CD14-positive monocyte (primary cell): ENCODE data around the gene NIPAL4. TPM values are rescaled to one million over a fixed set of nuclear protein-coding genes. Genes with fewer than 3 reads are reported as not detected.
"Not testable (repeated sequence)": the region's sequence is repeated elsewhere in the genome, so short reads cannot be mapped to it uniquely, and the experiment has no call there.

ENCODE experiments used
- DNase-seq, 3 donors: peaks; one replicate each; pipeline ENCODE4 v3.0.0-alpha.2; 2011 to 2022
- H2AFZ ChIP-seq: 2 replicates; pipeline ENCODE4 v1.6.0; 2012; ENCODE audit warnings: mild to moderate bottlenecking, low read depth, low read length, inconsistent platforms; ENCODE audit not compliant: insufficient read depth, poor library complexity, severe bottlenecking
- H3K27ac ChIP-seq, 2 donors: 1 replicate in 1 of 2; 2 replicates in 1 of 2; pipeline ENCODE4 v1.5.1; 2012 to 2013; ENCODE audit warnings: low read length in 2 of 2, control low read depth in 1 of 2, inconsistent platforms in 1 of 2, low read depth in 1 of 2, mild to moderate bottlenecking in 1 of 2
- H3K27me3 ChIP-seq, 2 donors: one replicate each; pipeline versions ENCODE4 v1.6.0 to v1.6.1; 2011 to 2013; ENCODE audit warnings: low read length in 2 of 2; ENCODE audit not compliant: control insufficient read depth in 2 of 2, insufficient read depth in 2 of 2
- H3K36me3 ChIP-seq, 2 donors: replicated peaks in 1 of 2; 1 replicate in 1 of 2; 2 replicates in 1 of 2; pipeline versions ENCODE4 v1.5.1 to v1.6.1; 2012 to 2013; ENCODE audit warnings: low read length in 2 of 2, control low read depth in 1 of 2, inconsistent platforms in 1 of 2, mild to moderate bottlenecking in 1 of 2; ENCODE audit not compliant: insufficient read depth in 2 of 2, control insufficient read depth in 1 of 2
- H3K4me1 ChIP-seq, 2 donors: 1 replicate in 1 of 2; 2 replicates in 1 of 2; pipeline versions ENCODE4 v1.5.1 to v1.6.1; 2012 to 2013; ENCODE audit warnings: low read length in 2 of 2, control low read depth in 1 of 2, inconsistent platforms in 1 of 2, mild to moderate bottlenecking in 1 of 2, moderate library complexity in 1 of 2; ENCODE audit not compliant: insufficient read depth in 2 of 2, control insufficient read depth in 1 of 2
- H3K4me2 ChIP-seq: replicated peaks from 2 replicates; pipeline ENCODE3; 2012; ENCODE audit warnings: low read length, moderate library complexity, mild to moderate bottlenecking; ENCODE audit not compliant: poor library complexity, severe bottlenecking; ENCODE audit errors: extremely low read depth
- H3K4me3 ChIP-seq, 3 experiments: fragments of 200-600 bp in 1 of 3; sonication (generic) in 1 of 3; replicated peaks in 1 of 3; 1 replicate in 2 of 3; 2 replicates in 1 of 3; pipeline ENCODE4 v1.5.1; 2011 to 2013; ENCODE audit warnings: low read length in 3 of 3, mild to moderate bottlenecking in 3 of 3, control low read depth in 2 of 3, low read depth in 2 of 3, inconsistent platforms in 1 of 3, moderate library complexity in 1 of 3
- H3K79me2 ChIP-seq: 2 replicates; pipeline ENCODE4 v1.6.0; 2012; ENCODE audit warnings: mild to moderate bottlenecking, control low read depth, inconsistent platforms, low read length, moderate library complexity; ENCODE audit not compliant: insufficient read depth
- H3K9ac ChIP-seq: 2 replicates; pipeline ENCODE4 v1.6.0; 2017; ENCODE audit warnings: low read length, mild to moderate bottlenecking; ENCODE audit not compliant: insufficient read depth, poor library complexity, severe bottlenecking
- H3K9me3 ChIP-seq, 2 donors: replicated peaks in 1 of 2; 1 replicate in 1 of 2; 2 replicates in 1 of 2; pipeline versions ENCODE4 v1.5.1 to v1.6.1; 2012 to 2013; ENCODE audit warnings: low read length in 2 of 2, control low read depth in 1 of 2; ENCODE audit not compliant: control insufficient read depth in 1 of 2, insufficient read depth in 1 of 2
- H4K20me1 ChIP-seq: 2 replicates; pipeline ENCODE4 v1.6.0; 2012; ENCODE audit warnings: mild to moderate bottlenecking, low read length, control low read depth, moderate library complexity; ENCODE audit not compliant: insufficient read depth
- H3K27ac Mint-ChIP-seq, 7 donors: one replicate each; pipeline ENCODE4 v1.8.0; 2020; ENCODE audit warnings: mild to moderate bottlenecking in 7 of 7, mixed read lengths in 7 of 7, moderate library complexity in 6 of 7, inconsistent platforms in 2 of 7
- H3K27me3 Mint-ChIP-seq, 3 donors: one replicate each; pipeline ENCODE4 v1.8.0; 2021 to 2022; ENCODE audit warnings: low read depth in 3 of 3, mild to moderate bottlenecking in 3 of 3, mixed read lengths in 3 of 3, moderate library complexity in 3 of 3, inconsistent platforms in 1 of 3
- H3K36me3 Mint-ChIP-seq, 2 donors: one replicate each; pipeline ENCODE4 v1.8.0; 2020; ENCODE audit warnings: mixed read lengths in 2 of 2, inconsistent platforms in 1 of 2, mild to moderate bottlenecking in 1 of 2
- H3K4me1 Mint-ChIP-seq: one replicate; pipeline ENCODE4 v1.8.0; 2020; ENCODE audit warnings: mild to moderate bottlenecking, mixed read lengths
- H3K4me3 Mint-ChIP-seq, 2 donors: one replicate each; pipeline ENCODE4 v1.8.0; 2020; ENCODE audit warnings: mild to moderate bottlenecking in 2 of 2, mixed read lengths in 2 of 2, moderate library complexity in 1 of 2
- H3K9me3 Mint-ChIP-seq, 7 donors: one replicate each; pipeline ENCODE4 v1.8.0; 2020 to 2022; ENCODE audit warnings: mixed read lengths in 7 of 7, mild to moderate bottlenecking in 6 of 7, moderate library complexity in 6 of 7, inconsistent platforms in 2 of 7
- CTCF ChIP-seq: fragments of 200-600 bp; IDR thresholded peaks from one replicate; pipeline ENCODE4 v1.8.0; 2022; ENCODE audit warnings: antibody characterized with exemption, mild to moderate bottlenecking
- WGBS: methylation state at CpG from one replicate; pipeline ENCODE4 v1.1.5; 2013; ENCODE audit warnings: missing lambda C conversion rate; ENCODE audit not compliant: insufficient coverage; 5-methylcytosine and 5-hydroxymethylcytosine counted together
- intact Hi-C, 2 donors: fragments of 100-400 bp; cut with micrococcal nuclease; formaldehyde crosslinking; loops; one replicate each; pipeline versions ENCODE4 v1.15.0 to v1.15.1; 2023
- polyA plus RNA-seq, 3 donors: library from polyadenylated mRNA; depleted of rRNA in 1 of 3; unstranded in 2 of 3; stranded (reverse) in 1 of 3; fragments of 300-500 nt in 2 of 3; fragments of >200 nt in 1 of 3; fragmentation: Illumina TruSeq in 2 of 3; gene quantifications; 1 replicate in 2 of 3; 2 replicates in 1 of 3; pipeline ENCODE4 v1.2.3, GENCODE V29; 2012 to 2021

NIPAL4 gene
- polyA plus RNA-seq, 3 donors = 0.04 to 2.3 TPM; not detected in 1

- intact Hi-C loops = loop anchor here (5.0 kb wide), 3 partner anchors 42 to 312 kb away; partner anchors contain the start of gene LSM11 (in 1 of the 2)
- not testable (repeated sequence) for H3K36me3 Mint-ChIP-seq
Measured at GRCh38 chr5:157429920-157430319, 30.1 kb upstream of the NIPAL4 start.

DNA sequence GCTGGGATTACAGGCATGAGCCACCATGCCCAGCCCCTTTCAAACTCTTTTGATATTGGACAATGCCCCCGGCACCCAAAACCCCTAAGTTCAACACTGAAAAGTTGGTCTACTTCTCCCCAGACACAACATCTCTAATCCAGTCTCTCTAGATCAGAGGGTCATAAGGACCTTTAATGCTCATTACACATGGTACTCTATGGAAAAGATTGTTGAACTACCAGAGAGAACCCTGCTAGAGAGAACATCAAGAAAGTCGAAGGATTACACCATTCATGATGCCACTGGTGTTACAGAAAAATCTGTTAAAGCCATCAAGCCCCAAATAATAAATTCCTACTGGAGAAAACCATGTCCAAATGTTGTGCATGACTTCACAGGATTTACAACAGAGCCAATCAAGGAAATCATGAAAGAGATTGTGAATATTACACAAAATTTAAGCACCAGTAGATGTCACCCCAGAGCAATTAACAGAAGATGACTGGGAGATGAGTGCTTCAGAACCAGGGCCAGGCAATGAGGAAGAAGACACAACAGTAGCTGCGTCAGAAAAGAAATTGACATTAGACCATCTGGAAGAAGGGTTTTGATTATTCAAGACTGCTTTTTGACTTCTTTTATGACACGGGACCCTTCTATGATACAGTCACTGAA is 28.3 kb upstream of the NIPAL4 start:
- Mint-ChIP-seq H3K27ac (peak overlapping the region in 2 of 7 donors; percentile 30 to 78), H3K36me3 (no peaks in the 10 kb centered on the region), H3K4me3 (no peak overlapping the region), H3K27me3 (peaks cover 2 to 6% (median 5%) of the 10 kb centered on the region in 3 donors), H3K9me3 (peaks cover 0 to 12% (median 4%) of the 10 kb centered on the region in 7 donors), H3K4me1 (peaks cover 5% of the 10 kb centered on the region)
- TF ChIP-seq CTCF = peak; percentile 70
- H3K4me1 ChIP-seq = no peaks in the 10 kb centered on the region
- H4K20me1 ChIP-seq = no peaks in the 10 kb centered on the region
- H3K79me2 ChIP-seq = no peaks in the 10 kb centered on the region
- H3K36me3 ChIP-seq = no peaks in the 10 kb centered on the region
- no peaks in the 10 kb centered on the region for H3K27me3 ChIP-seq
- intact Hi-C loops = loop anchor here (5.0 kb wide), 3 partner anchors 41 to 311 kb away; partner anchors contain the start of gene LSM11 (in 1 of the 2)
- H3K9me3 ChIP-seq = no peaks in the 10 kb centered on the region
- 100% methylated on average over 1 of the region's 4 CpGs for WGBS
- peak overlapping the region; percentile 26 for H2AFZ ChIP-seq
- DNase-seq = peak; percentile 56 to 75 (median 72)
- H3K4me3 ChIP-seq = no peak overlapping the region
- no peak overlapping the region for H3K4me2 ChIP-seq
- H3K9ac ChIP-seq = no peak overlapping the region
- no peak overlapping the region for H3K27ac ChIP-seq

More at GRCh38 chr5:157429920-157430319, 30.1 kb upstream of the NIPAL4 start:
- H3K4me1 ChIP-seq, H3K9me3 Mint-ChIP-seq, H3K27ac ChIP-seq, H3K4me1 Mint-ChIP-seq, H3K27ac Mint-ChIP-seq, H3K4me3 ChIP-seq, H3K9me3 ChIP-seq, H3K9ac ChIP-seq, DNase-seq, H3K36me3 ChIP-seq, H3K4me2 ChIP-seq, H3K79me2 ChIP-seq, H4K20me1 ChIP-seq, H3K27me3 ChIP-seq, H3K27me3 Mint-ChIP-seq, H2AFZ ChIP-seq: not testable (repeated sequence)
- H3K4me3 Mint-ChIP-seq = peak overlapping the region in 1 of 2 donors; percentile 21
- WGBS = no CpG with 5 or more reads among the region's 5 CpGs
